SU-DHL-6 (cell line): ENCODE data around the gene SELENOT.

Experiments used
- H2AFZ ChIP-seq: fragments of 200-600 bp; sonication (generic); 2 replicates; pipeline ENCODE4 v1.6.1; 2014; ENCODE audit warnings: low read depth, mild to moderate bottlenecking, moderate library complexity, mixed read lengths, antibody characterized with exemption, low read length; ENCODE audit not compliant: severe bottlenecking
- H3F3A ChIP-seq: fragments of 200-600 bp; shearing (Covaris generic); 2 replicates; pipeline ENCODE4 v1.6.0; 2016; ENCODE audit warnings: antibody characterized with exemption, mild to moderate bottlenecking; ENCODE audit not compliant: insufficient read depth
- H3K27ac ChIP-seq: fragments of 200-600 bp; sonication (generic); 2 replicates; pipeline ENCODE4 v1.5.1; 2016; ENCODE audit warnings: low read depth, mild to moderate bottlenecking, low read length, moderate library complexity, mixed read lengths
- H3K27me3 ChIP-seq: fragments of 200-600 bp; sonication (generic), shearing (Covaris generic); 2 replicates; pipeline ENCODE4 v1.6.0; 2014; ENCODE audit warnings: mild to moderate bottlenecking, low read length
- H3K36me3 ChIP-seq: fragments of 200-600 bp; sonication (generic); 2 replicates; pipeline ENCODE4 v1.6.1; 2014; ENCODE audit warnings: mild to moderate bottlenecking, low read length, mixed read lengths
- H3K4me2 ChIP-seq: fragments of 300-600, 200-600 bp; shearing (Covaris generic), sonication (generic); 2 replicates; pipeline ENCODE4 v1.6.0; 2014; ENCODE audit warnings: low read length, low read depth, mild to moderate bottlenecking; ENCODE audit not compliant: poor library complexity, severe bottlenecking
- H3K4me3 ChIP-seq: fragments of 200-600 bp; sonication (generic); 2 replicates; pipeline ENCODE4 v1.5.1; 2014; ENCODE audit warnings: antibody characterized with exemption, low read length, mild to moderate bottlenecking, mixed read lengths; ENCODE audit not compliant: insufficient read depth, poor library complexity, severe bottlenecking
- H3K79me2 ChIP-seq: fragments of 200-600 bp; sonication (generic); 2 replicates; pipeline ENCODE4 v1.6.1; 2014; ENCODE audit warnings: mild to moderate bottlenecking, low read length, moderate library complexity; ENCODE audit not compliant: insufficient read depth
- H3K9ac ChIP-seq: fragments of 200-600 bp; sonication (generic); 2 replicates; pipeline ENCODE4 v1.7.0; 2014; ENCODE audit warnings: mild to moderate bottlenecking, low read length
- H3K9me2 ChIP-seq: fragments of 200-600 bp; sonication (generic); replicated peaks from 2 replicates; pipeline ENCODE4 v1.6.1; 2014; ENCODE audit warnings: low read length; ENCODE audit not compliant: insufficient read depth
- H3K9me3 ChIP-seq: fragments of 200-600 bp; sonication (generic); 2 replicates; pipeline ENCODE4 v1.6.1; 2014; ENCODE audit warnings: low read length, mixed read lengths; ENCODE audit not compliant: insufficient read depth
- H4K20me1 ChIP-seq: fragments of 200-600 bp; sonication (generic); 2 replicates; pipeline ENCODE4 v1.6.1; 2014; ENCODE audit warnings: low read depth, mild to moderate bottlenecking, antibody characterized with exemption, low read length, moderate library complexity, mixed read lengths
- CTCF ChIP-seq: fragments of 200-600 bp; sonication (generic); IDR thresholded peaks from one replicate; pipeline ENCODE4 v1.5.1; 2017; ENCODE audit warnings: antibody characterized with exemption, mild to moderate bottlenecking, low read length, moderate library complexity; ENCODE audit not compliant: insufficient read depth, poor library complexity, severe bottlenecking
- EZH2phosphoT487 ChIP-seq: fragments of 200-600 bp; sonication (generic), shearing (Covaris generic); conservative IDR thresholded peaks from 2 replicates; pipeline ENCODE4 v1.6.1; 2018; ENCODE audit warnings: mild to moderate bottlenecking, antibody characterized with exemption, low read length, moderate library complexity, mixed read lengths

The SELENOT gene

GRCh38 chr3:150581174-150581573 is 21.9 kb upstream of the SELENOT start:
- no peak overlapping the region for H3K4me2 ChIP-seq
- H3K9ac ChIP-seq = no peak overlapping the region
- no peak overlapping the region for H2AFZ ChIP-seq
- peaks cover 26% of the 10 kb centered on the region for H3F3A ChIP-seq
- no peak overlapping the region for H3K27ac ChIP-seq
- no peaks in the 10 kb centered on the region for H3K9me3 ChIP-seq
- no peak overlapping the region for H3K4me3 ChIP-seq
- H3K27me3 ChIP-seq = no peaks in the 10 kb centered on the region
- peaks cover 27% of the 10 kb centered on the region; the same call in 1 of the 2 replicates for H3K79me2 ChIP-seq
- peaks cover 4% of the 10 kb centered on the region; the same call in 1 of the 2 replicates for H4K20me1 ChIP-seq
- H3K36me3 ChIP-seq = peaks cover 60% of the 10 kb centered on the region
- H3K9me2 ChIP-seq = no peaks in the 10 kb centered on the region
- TF ChIP-seq CTCF (no peak), EZH2phosphoT487 (no peak)

DNA sequence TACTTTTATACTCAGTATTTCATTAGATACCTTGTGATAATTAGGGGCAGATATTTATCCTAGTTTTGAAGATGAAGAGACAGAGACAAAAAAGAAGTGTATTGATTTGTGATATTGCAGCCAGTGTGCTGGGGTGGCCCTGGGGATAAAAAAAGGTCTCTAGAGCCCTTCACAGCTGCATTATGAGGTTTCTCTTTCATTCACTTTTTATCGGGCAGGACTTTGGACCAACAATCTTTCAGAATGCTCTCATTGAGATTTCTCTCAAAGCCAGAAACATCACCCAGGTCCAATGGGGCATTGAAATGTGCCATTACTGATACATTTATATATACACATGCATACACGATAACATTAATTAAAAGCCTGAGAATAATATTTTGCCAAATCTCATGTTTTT is 20.5 kb upstream of the SELENOT start:
- H3K9me3 ChIP-seq = no peaks in the 10 kb centered on the region
- H3F3A ChIP-seq = peaks cover 38% of the 10 kb centered on the region
- TF ChIP-seq EZH2phosphoT487 = no peak
- TF ChIP-seq CTCF = no peak
- H3K79me2 ChIP-seq = peaks cover 27% of the 10 kb centered on the region; the same call in 1 of the 2 replicates
- H4K20me1 ChIP-seq = peaks cover 4% of the 10 kb centered on the region; the same call in 1 of the 2 replicates
- peaks cover 53% of the 10 kb centered on the region for H3K36me3 ChIP-seq
- no peak overlapping the region for H3K4me3 ChIP-seq
- no peak overlapping the region for H3K27ac ChIP-seq
- no peak overlapping the region for H3K9ac ChIP-seq
- no peak overlapping the region for H2AFZ ChIP-seq
- H3K27me3 ChIP-seq = no peaks in the 10 kb centered on the region
- no peak overlapping the region for H3K4me2 ChIP-seq
- H3K9me2 ChIP-seq = no peaks in the 10 kb centered on the region

DNA sequence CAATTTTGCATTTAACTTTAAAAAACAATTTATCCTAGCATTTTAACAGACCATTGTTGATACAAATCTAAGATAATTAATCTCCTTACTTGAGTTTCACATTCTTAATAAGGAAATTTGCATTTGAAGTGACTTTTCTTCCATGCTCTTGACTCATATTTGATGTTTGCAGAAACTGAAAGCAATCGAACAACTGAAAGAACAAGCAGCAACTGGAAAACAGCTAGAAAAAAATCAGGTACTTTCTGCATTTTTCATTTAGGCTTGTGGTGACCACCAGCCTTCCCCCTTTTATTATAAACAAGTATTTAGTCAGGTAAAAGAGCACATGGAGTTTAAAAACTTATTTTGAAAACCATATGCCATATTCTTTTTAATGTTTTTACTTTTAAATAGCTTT is 20.1 kb upstream of the SELENOT start:
- Histone ChIP-seq H3K27me3 (no peaks in the 10 kb centered on the region), H3K79me2 (peaks cover 27% of the 10 kb centered on the region; the same call in 1 of the 2 replicates), H3K27ac (no peak overlapping the region), H3K9me3 (no peaks in the 10 kb centered on the region), H3K4me3 (no peak overlapping the region), H3K9ac (no peak overlapping the region), H4K20me1 (peaks cover 4% of the 10 kb centered on the region; the same call in 1 of the 2 replicates), H3K9me2 (no peaks in the 10 kb centered on the region), H3K4me2 (no peak overlapping the region), H2AFZ (no peak overlapping the region), H3K36me3 (peaks cover 53% of the 10 kb centered on the region), H3F3A (peaks cover 39% of the 10 kb centered on the region)
- no peak for TF ChIP-seq EZH2phosphoT487
- no peak for TF ChIP-seq CTCF
